HEK293 (cell line): Measurements from ENCODE around the gene ESPL1.

Experiments used
- EGR2 ChIP-seq: fragments of 450-650 bp; formaldehyde crosslinking; IDR thresholded peaks from 2 replicates; pipeline ENCODE4 v1.5.1; 2016; ENCODE audit warnings: low read depth, missing biosample characterization, missing genetic modification characterization
- KLF8 ChIP-seq: fragments of 450-650 bp; formaldehyde crosslinking; IDR thresholded peaks from 2 replicates; pipeline ENCODE4 v1.5.1; 2016; ENCODE audit warnings: missing biosample characterization, missing genetic modification characterization
- PRDM1 ChIP-seq: fragments of 450-650 bp; formaldehyde crosslinking; IDR thresholded peaks from 2 replicates; pipeline ENCODE4; 2016; ENCODE audit warnings: missing biosample characterization, missing genetic modification characterization
- SP3 ChIP-seq: fragments of 450-650 bp; formaldehyde crosslinking; IDR thresholded peaks from 2 replicates; pipeline ENCODE4 v1.5.1; 2016; ENCODE audit warnings: missing biosample characterization, missing genetic modification characterization
- ZFHX2 ChIP-seq: fragments of 450-650 bp; formaldehyde crosslinking; conservative IDR thresholded peaks from 2 replicates; pipeline ENCODE4 v1.5.1; 2016; ENCODE audit warnings: missing biosample characterization, missing genetic modification characterization
- ZFP3 ChIP-seq: fragments of 450-650 bp; formaldehyde crosslinking; IDR thresholded peaks from 2 replicates; pipeline ENCODE4 v1.5.1; 2016; ENCODE audit warnings: low read depth, missing biosample characterization, missing genetic modification characterization
- ZNF10 ChIP-seq: fragments of 450-650 bp; formaldehyde crosslinking; IDR thresholded peaks from 2 replicates; pipeline ENCODE4 v1.5.1; 2017; ENCODE audit warnings: missing biosample characterization, missing genetic modification characterization
- ZNF19 ChIP-seq: fragments of 450-650 bp; formaldehyde crosslinking; IDR thresholded peaks from 2 replicates; pipeline ENCODE4; 2016; ENCODE audit warnings: missing biosample characterization, missing genetic modification characterization, low read depth
- ZNF23 ChIP-seq: fragments of 450-650 bp; formaldehyde crosslinking; IDR thresholded peaks from 2 replicates; pipeline ENCODE4 v1.5.1; 2016; ENCODE audit warnings: missing biosample characterization, missing genetic modification characterization, borderline replicate concordance
- ZNF37A ChIP-seq: fragments of 450-650 bp; IDR thresholded peaks from 2 replicates; pipeline ENCODE4 v1.5.1; 2018; ENCODE audit warnings: missing biosample characterization, missing genetic modification characterization
- ZNF423 ChIP-seq: fragments of 450-650 bp; formaldehyde crosslinking; IDR thresholded peaks from 2 replicates; pipeline ENCODE4 v1.5.1; 2016; ENCODE audit warnings: missing biosample characterization, missing genetic modification characterization
- ZNF654 ChIP-seq: fragments of 450-650 bp; formaldehyde crosslinking; IDR thresholded peaks from 2 replicates; pipeline ENCODE4 v1.5.1; 2016; ENCODE audit warnings: low read depth, missing biosample characterization, missing genetic modification characterization
- ZNF677 ChIP-seq: fragments of 450-650 bp; IDR thresholded peaks from 2 replicates; pipeline ENCODE4 v1.5.0; 2018; ENCODE audit warnings: missing biosample characterization, mild to moderate bottlenecking, missing genetic modification characterization, moderate library complexity
- ZXDB ChIP-seq: fragments of 450-650 bp; formaldehyde crosslinking; IDR thresholded peaks from 2 replicates; pipeline ENCODE4 v1.5.1; 2016; ENCODE audit warnings: missing biosample characterization, missing genetic modification characterization
- TF ChIP-seq, protein P1 (sequence below): fragments of 450-650 bp; formaldehyde crosslinking; IDR thresholded peaks from 2 replicates; pipeline ENCODE4 v1.5.1; 2017; ENCODE audit warnings: missing biosample characterization, missing genetic modification characterization
- TF ChIP-seq, protein P2 (sequence below): fragments of 450-650 bp; formaldehyde crosslinking; conservative IDR thresholded peaks from 2 replicates; pipeline ENCODE4 v1.5.1; 2016; ENCODE audit warnings: low read depth, missing biosample characterization, missing genetic modification characterization
- TF ChIP-seq, protein P3 (sequence below): fragments of 450-650 bp; formaldehyde crosslinking; IDR thresholded peaks from 2 replicates; pipeline ENCODE4 v1.5.1; 2017; ENCODE audit warnings: missing biosample characterization, missing genetic modification characterization
- TF ChIP-seq, protein P4 (sequence below): fragments of 450-650 bp; formaldehyde crosslinking; IDR thresholded peaks from 2 replicates; pipeline ENCODE4 v1.5.1; 2016; ENCODE audit warnings: missing biosample characterization, missing genetic modification characterization, borderline replicate concordance
- TF ChIP-seq, protein P5 (sequence below): fragments of 450-650 bp; formaldehyde crosslinking; IDR thresholded peaks from 2 replicates; pipeline ENCODE4 v1.5.1; 2016; ENCODE audit warnings: missing biosample characterization, missing genetic modification characterization

Gene ESPL1

DNA sequence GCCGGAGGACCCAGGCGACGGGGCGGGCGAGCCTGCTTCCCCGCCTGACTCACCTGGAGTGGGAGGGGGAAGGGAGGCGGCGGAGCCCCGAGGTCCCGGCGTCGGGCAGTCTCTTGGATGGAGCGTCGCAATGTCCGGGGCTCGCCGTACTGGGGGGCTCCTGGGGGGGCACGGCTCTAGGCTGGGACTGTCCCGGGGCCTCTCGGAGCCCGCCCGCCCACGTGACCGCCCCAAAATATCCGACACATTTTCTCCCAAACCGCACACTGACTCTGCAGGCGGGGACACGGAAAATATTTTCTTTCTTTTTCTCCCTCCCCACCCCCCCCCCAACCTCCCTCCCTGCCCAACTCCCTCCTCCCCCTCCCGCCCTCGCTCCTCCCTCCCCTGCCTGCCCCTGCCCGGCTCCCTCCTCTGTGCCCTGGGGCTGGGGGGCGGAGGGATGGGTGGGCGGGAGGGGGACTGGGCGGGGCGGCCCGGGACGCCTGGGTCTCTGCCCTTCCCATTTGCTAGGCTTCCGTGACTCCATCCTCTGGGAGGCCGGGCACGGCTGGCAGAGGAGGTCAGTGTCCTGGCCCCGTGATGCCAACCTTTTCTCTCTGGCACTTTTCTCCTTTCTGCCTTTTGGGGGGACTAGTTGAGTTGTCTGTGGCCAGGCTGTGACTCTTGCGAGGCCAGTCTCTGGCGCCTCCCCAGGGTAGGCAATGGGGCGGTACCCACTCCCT lies 36.0 kb upstream of the ESPL1 start, which contains the start of gene RARG (continued):
- TF ChIP-seq ZFHX2 = peak; percentile 74
- TF ChIP-seq, protein P1, sequence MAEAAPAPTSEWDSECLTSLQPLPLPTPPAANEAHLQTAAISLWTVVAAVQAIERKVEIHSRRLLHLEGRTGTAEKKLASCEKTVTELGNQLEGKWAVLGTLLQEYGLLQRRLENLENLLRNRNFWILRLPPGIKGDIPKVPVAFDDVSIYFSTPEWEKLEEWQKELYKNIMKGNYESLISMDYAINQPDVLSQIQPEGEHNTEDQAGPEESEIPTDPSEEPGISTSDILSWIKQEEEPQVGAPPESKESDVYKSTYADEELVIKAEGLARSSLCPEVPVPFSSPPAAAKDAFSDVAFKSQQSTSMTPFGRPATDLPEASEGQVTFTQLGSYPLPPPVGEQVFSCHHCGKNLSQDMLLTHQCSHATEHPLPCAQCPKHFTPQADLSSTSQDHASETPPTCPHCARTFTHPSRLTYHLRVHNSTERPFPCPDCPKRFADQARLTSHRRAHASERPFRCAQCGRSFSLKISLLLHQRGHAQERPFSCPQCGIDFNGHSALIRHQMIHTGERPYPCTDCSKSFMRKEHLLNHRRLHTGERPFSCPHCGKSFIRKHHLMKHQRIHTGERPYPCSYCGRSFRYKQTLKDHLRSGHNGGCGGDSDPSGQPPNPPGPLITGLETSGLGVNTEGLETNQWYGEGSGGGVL (tag by site-specific recombination) = peak; percentile 85
- no peak for TF ChIP-seq ZNF423
- no peak for TF ChIP-seq PRDM1 (tag by site-specific recombination)
- TF ChIP-seq, protein P2, sequence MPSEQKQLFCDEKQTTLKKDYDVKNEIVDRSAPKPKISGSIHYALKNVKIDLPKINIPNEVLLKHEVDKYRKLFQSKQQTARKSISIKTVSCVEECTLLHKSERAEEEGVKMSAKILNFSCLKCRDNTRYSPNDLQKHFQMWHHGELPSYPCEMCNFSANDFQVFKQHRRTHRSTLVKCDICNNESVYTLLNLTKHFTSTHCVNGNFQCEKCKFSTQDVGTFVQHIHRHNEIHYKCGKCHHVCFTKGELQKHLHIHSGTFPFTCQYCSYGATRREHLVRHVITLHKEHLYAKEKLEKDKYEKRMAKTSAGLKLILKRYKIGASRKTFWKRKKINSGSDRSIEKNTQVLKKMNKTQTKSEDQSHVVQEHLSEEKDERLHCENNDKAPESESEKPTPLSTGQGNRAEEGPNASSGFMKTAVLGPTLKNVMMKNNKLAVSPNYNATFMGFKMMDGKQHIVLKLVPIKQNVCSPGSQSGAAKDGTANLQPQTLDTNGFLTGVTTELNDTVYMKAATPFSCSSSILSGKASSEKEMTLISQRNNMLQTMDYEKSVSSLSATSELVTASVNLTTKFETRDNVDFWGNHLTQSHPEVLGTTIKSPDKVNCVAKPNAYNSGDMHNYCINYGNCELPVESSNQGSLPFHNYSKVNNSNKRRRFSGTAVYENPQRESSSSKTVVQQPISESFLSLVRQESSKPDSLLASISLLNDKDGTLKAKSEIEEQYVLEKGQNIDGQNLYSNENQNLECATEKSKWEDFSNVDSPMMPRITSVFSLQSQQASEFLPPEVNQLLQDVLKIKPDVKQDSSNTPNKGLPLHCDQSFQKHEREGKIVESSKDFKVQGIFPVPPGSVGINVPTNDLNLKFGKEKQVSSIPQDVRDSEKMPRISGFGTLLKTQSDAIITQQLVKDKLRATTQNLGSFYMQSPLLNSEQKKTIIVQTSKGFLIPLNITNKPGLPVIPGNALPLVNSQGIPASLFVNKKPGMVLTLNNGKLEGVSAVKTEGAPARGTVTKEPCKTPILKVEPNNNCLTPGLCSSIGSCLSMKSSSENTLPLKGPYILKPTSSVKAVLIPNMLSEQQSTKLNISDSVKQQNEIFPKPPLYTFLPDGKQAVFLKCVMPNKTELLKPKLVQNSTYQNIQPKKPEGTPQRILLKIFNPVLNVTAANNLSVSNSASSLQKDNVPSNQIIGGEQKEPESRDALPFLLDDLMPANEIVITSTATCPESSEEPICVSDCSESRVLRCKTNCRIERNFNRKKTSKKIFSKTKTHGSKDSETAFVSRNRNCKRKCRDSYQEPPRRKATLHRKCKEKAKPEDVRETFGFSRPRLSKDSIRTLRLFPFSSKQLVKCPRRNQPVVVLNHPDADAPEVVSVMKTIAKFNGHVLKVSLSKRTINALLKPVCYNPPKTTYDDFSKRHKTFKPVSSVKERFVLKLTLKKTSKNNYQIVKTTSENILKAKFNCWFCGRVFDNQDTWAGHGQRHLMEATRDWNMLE = no peak
- no peak for TF ChIP-seq ZNF19 (tag by site-specific recombination)
- no peak for TF ChIP-seq ZXDB (tag by site-specific recombination)
- TF ChIP-seq, protein P3, sequence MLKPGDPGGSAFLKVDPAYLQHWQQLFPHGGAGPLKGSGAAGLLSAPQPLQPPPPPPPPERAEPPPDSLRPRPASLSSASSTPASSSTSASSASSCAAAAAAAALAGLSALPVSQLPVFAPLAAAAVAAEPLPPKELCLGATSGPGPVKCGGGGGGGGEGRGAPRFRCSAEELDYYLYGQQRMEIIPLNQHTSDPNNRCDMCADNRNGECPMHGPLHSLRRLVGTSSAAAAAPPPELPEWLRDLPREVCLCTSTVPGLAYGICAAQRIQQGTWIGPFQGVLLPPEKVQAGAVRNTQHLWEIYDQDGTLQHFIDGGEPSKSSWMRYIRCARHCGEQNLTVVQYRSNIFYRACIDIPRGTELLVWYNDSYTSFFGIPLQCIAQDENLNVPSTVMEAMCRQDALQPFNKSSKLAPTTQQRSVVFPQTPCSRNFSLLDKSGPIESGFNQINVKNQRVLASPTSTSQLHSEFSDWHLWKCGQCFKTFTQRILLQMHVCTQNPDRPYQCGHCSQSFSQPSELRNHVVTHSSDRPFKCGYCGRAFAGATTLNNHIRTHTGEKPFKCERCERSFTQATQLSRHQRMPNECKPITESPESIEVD = no peak
- TF ChIP-seq ZNF677 (tag by site-specific recombination) = no peak
- TF ChIP-seq ZNF37A (tag by site-specific recombination) = no peak
- TF ChIP-seq ZNF23 (tag by site-specific recombination) = no peak
- TF ChIP-seq KLF8 (tag by site-specific recombination) = 0 out of 2 replicates have a peak, but pooled peaks have one; percentile 28
- no peak for TF ChIP-seq ZNF654 (tag by site-specific recombination)
- peak; percentile 31; the same call in 1 of the 2 replicates for TF ChIP-seq ZNF10 (tag by site-specific recombination)
- TF ChIP-seq, protein P4, sequence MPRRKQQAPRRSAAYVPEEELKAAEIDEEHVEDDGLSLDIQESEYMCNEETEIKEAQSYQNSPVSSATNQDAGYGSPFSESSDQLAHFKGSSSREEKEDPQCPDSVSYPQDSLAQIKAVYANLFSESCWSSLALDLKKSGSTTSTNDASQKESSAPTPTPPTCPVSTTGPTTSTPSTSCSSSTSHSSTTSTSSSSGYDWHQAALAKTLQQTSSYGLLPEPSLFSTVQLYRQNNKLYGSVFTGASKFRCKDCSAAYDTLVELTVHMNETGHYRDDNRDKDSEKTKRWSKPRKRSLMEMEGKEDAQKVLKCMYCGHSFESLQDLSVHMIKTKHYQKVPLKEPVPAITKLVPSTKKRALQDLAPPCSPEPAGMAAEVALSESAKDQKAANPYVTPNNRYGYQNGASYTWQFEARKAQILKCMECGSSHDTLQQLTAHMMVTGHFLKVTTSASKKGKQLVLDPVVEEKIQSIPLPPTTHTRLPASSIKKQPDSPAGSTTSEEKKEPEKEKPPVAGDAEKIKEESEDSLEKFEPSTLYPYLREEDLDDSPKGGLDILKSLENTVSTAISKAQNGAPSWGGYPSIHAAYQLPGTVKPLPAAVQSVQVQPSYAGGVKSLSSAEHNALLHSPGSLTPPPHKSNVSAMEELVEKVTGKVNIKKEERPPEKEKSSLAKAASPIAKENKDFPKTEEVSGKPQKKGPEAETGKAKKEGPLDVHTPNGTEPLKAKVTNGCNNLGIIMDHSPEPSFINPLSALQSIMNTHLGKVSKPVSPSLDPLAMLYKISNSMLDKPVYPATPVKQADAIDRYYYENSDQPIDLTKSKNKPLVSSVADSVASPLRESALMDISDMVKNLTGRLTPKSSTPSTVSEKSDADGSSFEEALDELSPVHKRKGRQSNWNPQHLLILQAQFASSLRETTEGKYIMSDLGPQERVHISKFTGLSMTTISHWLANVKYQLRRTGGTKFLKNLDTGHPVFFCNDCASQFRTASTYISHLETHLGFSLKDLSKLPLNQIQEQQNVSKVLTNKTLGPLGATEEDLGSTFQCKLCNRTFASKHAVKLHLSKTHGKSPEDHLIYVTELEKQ (tag by site-specific recombination) = no peak
- TF ChIP-seq EGR2 (tag by site-specific recombination) = peak; percentile 74
- peak; percentile 54; the same call in 1 of the 2 replicates for TF ChIP-seq SP3
- no peak for TF ChIP-seq ZFP3 (tag by site-specific recombination)
- TF ChIP-seq, protein P5, sequence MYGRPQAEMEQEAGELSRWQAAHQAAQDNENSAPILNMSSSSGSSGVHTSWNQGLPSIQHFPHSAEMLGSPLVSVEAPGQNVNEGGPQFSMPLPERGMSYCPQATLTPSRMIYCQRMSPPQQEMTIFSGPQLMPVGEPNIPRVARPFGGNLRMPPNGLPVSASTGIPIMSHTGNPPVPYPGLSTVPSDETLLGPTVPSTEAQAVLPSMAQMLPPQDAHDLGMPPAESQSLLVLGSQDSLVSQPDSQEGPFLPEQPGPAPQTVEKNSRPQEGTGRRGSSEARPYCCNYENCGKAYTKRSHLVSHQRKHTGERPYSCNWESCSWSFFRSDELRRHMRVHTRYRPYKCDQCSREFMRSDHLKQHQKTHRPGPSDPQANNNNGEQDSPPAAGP (tag by site-specific recombination) = peak; percentile 70; the same call in 1 of the 2 replicates
